Measurements from ENCODE around the gene PTPRCAP.
"Not testable (repeated sequence)": the region's sequence is repeated elsewhere in the genome, so short reads cannot be mapped to it uniquely, and the experiment has no call there.

PTPRCAP gene

GRCh38 chr11:67482275-67482826 lies 44.9 kb upstream of the PTPRCAP start:
- no peak for DNase-seq (ENCODE audit: low read depth)
- peak overlapping the region; percentile 86 for H3K4me3 ChIP-seq (ENCODE audit: low read length)
- TF ChIP-seq CTCF (IDR thresholded peaks at IDR 0.05; ENCODE audit: insufficient read depth, low read depth, low read length, missing control alignments) = no peak

GRCh38 chr11:67477344-67478050 lies 40.0 kb upstream of the PTPRCAP start:
- not testable (repeated sequence) for DNase-seq (ENCODE audit: low read depth); H3K4me3 ChIP-seq (ENCODE audit: low read length)

- DNase-seq (ENCODE audit: low read depth); H3K4me3 ChIP-seq (ENCODE audit: low read length): not testable (repeated sequence)
Observed at GRCh38 chr11:67476692-67477091, 39.2 kb upstream of the PTPRCAP start.

- no peak for TF ChIP-seq CTCF (IDR thresholded peaks at IDR 0.05; ENCODE audit: insufficient read depth, low read depth, low read length, missing control alignments)
- H3K4me3 ChIP-seq (ENCODE audit: low read length) = no peak overlapping the region
- no peak for DNase-seq (ENCODE audit: low read depth)
Observed at GRCh38 chr11:67472882-67473281, 35.4 kb upstream of the PTPRCAP start.

GRCh38 chr11:67470337-67471002 lies 33.0 kb upstream of the PTPRCAP start:
- H3K4me3 ChIP-seq (ENCODE audit: low read length) = no peak overlapping the region
- no peak for TF ChIP-seq CTCF (IDR thresholded peaks at IDR 0.05; ENCODE audit: insufficient read depth, low read depth, low read length, missing control alignments)
- DNase-seq (ENCODE audit: low read depth) = no peak

GRCh38 chr11:67469508-67469811 lies 32.0 kb upstream of the PTPRCAP start:
- no peak for TF ChIP-seq CTCF (IDR thresholded peaks at IDR 0.05; ENCODE audit: insufficient read depth, low read depth, low read length, missing control alignments)
- no peak for DNase-seq (ENCODE audit: low read depth)
- H3K4me3 ChIP-seq (ENCODE audit: low read length) = peak overlapping the region; percentile 51

GRCh38 chr11:67468759-67469507 lies 31.5 kb upstream of the PTPRCAP start, which contains the start of gene TMEM134:
Gene TMEM134 (minus strand): TSS chr11:67469251. CDS start chr11:67469192, 59 bp downstream.
- TF ChIP-seq CTCF (IDR thresholded peaks at IDR 0.05; ENCODE audit: insufficient read depth, low read depth, low read length, missing control alignments) = peak; percentile 37
- H3K4me3 ChIP-seq (ENCODE audit: low read length) = peak within 1 kb of the TSS; percentile 62
- DNase-seq (ENCODE audit: low read depth) = peak; percentile 94
